ENCODE measurements around the gene RASSF10. TPM values are rescaled to one million over a fixed set of nuclear protein-coding genes. Genes with fewer than 3 reads are reported as not detected.

Gene RASSF10
- total RNA-seq, 2 donors from 2014 or later = 29.1 to 30.8 TPM

DNA sequence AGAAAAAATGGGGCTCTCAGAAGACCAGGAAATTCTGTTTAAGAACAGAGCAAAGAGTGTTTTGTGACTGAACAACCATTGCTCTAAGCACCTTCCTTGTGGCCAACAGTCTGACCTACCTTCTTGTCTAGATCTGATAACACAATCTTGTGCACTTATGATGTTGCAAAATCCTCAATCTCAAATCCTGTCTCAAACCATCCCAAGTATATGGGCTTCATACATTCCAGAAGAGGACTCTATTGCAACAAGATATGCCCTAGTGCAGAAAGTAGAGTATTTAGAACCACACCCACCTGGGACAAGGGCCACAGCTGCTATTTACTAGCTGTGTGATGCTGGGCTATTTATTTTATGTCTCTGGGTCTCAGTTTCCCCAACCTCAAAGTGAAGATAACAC lies 27.1 kb downstream of the RASSF10 start:
- Histone ChIP-seq H3K4me1 (ENCODE audit: control insufficient read depth, insufficient read depth, low read length) (no peaks in the 10 kb centered on the region), H3K27me3 (ENCODE audit: control insufficient read depth, insufficient read depth, low read length, poor library complexity, severe bottlenecking) (no peaks in the 10 kb centered on the region), H3K4me3 (ENCODE audit: low read length) (no peak overlapping the region), H3K36me3 (ENCODE audit: control insufficient read depth, insufficient read depth, low read length) (no peaks in the 10 kb centered on the region), H3K9ac (ENCODE audit: extremely low read depth, low read length, poor library complexity, severe bottlenecking) (no peak overlapping the region), H3K27ac (ENCODE audit: low read depth, low read length) (no peak overlapping the region), H3K9me3 (ENCODE audit: control insufficient read depth, low read length) (no peaks in the 10 kb centered on the region)
- Mint-ChIP-seq H3K36me3 (ENCODE audit: low read depth) (no peaks in the 10 kb centered on the region), H3K27ac (no peak overlapping the region), H3K4me1 (no peaks in the 10 kb centered on the region), H3K27me3 (ENCODE audit: insufficient read depth) (peaks cover 15% of the 10 kb centered on the region), H3K9me3 (no peaks in the 10 kb centered on the region), H3K4me3 (no peak overlapping the region)
- no peak for DNase-seq
- TF ChIP-seq CTCF (conservative IDR thresholded peaks at IDR 0.05) = no peak

GRCh38 chr11:13038366-13038765 lies 29.2 kb downstream of the RASSF10 start:
- no peak overlapping the region for H3K4me3 ChIP-seq (ENCODE audit: low read length)
- H3K9me3 Mint-ChIP-seq = no peaks in the 10 kb centered on the region
- H3K9ac ChIP-seq (ENCODE audit: extremely low read depth, low read length, poor library complexity, severe bottlenecking) = no peak overlapping the region
- TF ChIP-seq CTCF (conservative IDR thresholded peaks at IDR 0.05) = no peak
- no peaks in the 10 kb centered on the region for H3K27me3 ChIP-seq (ENCODE audit: control insufficient read depth, insufficient read depth, low read length, poor library complexity, severe bottlenecking)
- peaks cover 8% of the 10 kb centered on the region for H3K4me1 ChIP-seq (ENCODE audit: control insufficient read depth, insufficient read depth, low read length)
- H3K27me3 Mint-ChIP-seq (ENCODE audit: insufficient read depth) = peaks cover 15% of the 10 kb centered on the region
- no peak overlapping the region for H3K27ac Mint-ChIP-seq
- H3K4me1 Mint-ChIP-seq = peaks cover 7% of the 10 kb centered on the region
- H3K27ac ChIP-seq (ENCODE audit: low read depth, low read length) = no peak overlapping the region
- H3K36me3 ChIP-seq (ENCODE audit: control insufficient read depth, insufficient read depth, low read length) = no peaks in the 10 kb centered on the region
- no peak overlapping the region for H3K4me3 Mint-ChIP-seq
- 92 to 94% methylated on average over 6 to 7 of the region's 7 CpGs for WGBS, 2 experiments (ENCODE audit: insufficient coverage in 1 of 2, insufficient read length in 1 of 2)
- no peak for DNase-seq
- no peaks in the 10 kb centered on the region for H3K9me3 ChIP-seq (ENCODE audit: control insufficient read depth, low read length)
- H3K36me3 Mint-ChIP-seq (ENCODE audit: low read depth) = no peaks in the 10 kb centered on the region

GRCh38 chr11:13039126-13039525 lies 30.0 kb downstream of the RASSF10 start:
- no peak overlapping the region for H3K9ac ChIP-seq (ENCODE audit: extremely low read depth, low read length, poor library complexity, severe bottlenecking)
- peaks cover 15% of the 10 kb centered on the region for H3K27me3 Mint-ChIP-seq (ENCODE audit: insufficient read depth)

More at GRCh38 chr11:13039126-13039525, 30.0 kb downstream of the RASSF10 start:
- no peaks in the 10 kb centered on the region for H3K36me3 ChIP-seq (ENCODE audit: control insufficient read depth, insufficient read depth, low read length)
- no peaks in the 10 kb centered on the region for H3K27me3 ChIP-seq (ENCODE audit: control insufficient read depth, insufficient read depth, low read length, poor library complexity, severe bottlenecking)
- H3K4me1 ChIP-seq (ENCODE audit: control insufficient read depth, insufficient read depth, low read length) = peaks cover 13% of the 10 kb centered on the region
- H3K4me3 ChIP-seq (ENCODE audit: low read length) = no peak overlapping the region
- WGBS, 2 experiments (ENCODE audit: insufficient coverage in 1 of 2, insufficient read length in 1 of 2) = 92 to 95% methylated on average over 4 of the region's 5 CpGs
- H3K27ac ChIP-seq (ENCODE audit: low read depth, low read length) = no peak overlapping the region
- DNase-seq = no peak
- H3K9me3 ChIP-seq (ENCODE audit: control insufficient read depth, low read length) = no peaks in the 10 kb centered on the region
- no peaks in the 10 kb centered on the region for H3K9me3 Mint-ChIP-seq
- H3K4me3 Mint-ChIP-seq = no peak overlapping the region
- TF ChIP-seq CTCF (conservative IDR thresholded peaks at IDR 0.05) = no peak
- H3K36me3 Mint-ChIP-seq (ENCODE audit: low read depth) = no peaks in the 10 kb centered on the region
- H3K27ac Mint-ChIP-seq = no peak overlapping the region
- H3K4me1 Mint-ChIP-seq = peaks cover 12% of the 10 kb centered on the region
